H1 (cell line): ENCODE data around the gene PAQR8. TPM values are rescaled to one million over a fixed set of nuclear protein-coding genes. Genes with fewer than 3 reads are reported as not detected.

Source experiments
- CTCF ChIA-PET: fragments of 300-600 bp; sonication (Branson Sonifier 250); formaldehyde crosslinking; loops from one replicate; lab custom pipeline; 2021; ENCODE audit not compliant: partially characterized antibody; lab: Charles Lee
- POLR2A ChIA-PET: fragments of 300-600 bp; sonication (Branson Sonifier 250); formaldehyde crosslinking; loops from one replicate; lab custom pipeline; 2021; ENCODE audit warnings: inconsistent platforms; ENCODE audit not compliant: partially characterized antibody; lab: Charles Lee
- DNase-seq, 2 experiments: peaks; one replicate each; pipeline versions ENCODE4 v3.0.0 to v3.0.0-alpha.2; 2010 to 2022; ENCODE audit warnings: low spot score in 2 of 2, low read depth in 1 of 2, mixed read lengths in 1 of 2
- FAIRE-seq: peaks from 2 replicates; lab custom pipeline; 2011; peaks lifted over from hg19 to GRCh38; lab: Jason Lieb, UNC
- H2AFZ ChIP-seq: 2 replicates; pipeline ENCODE4 v1.8.1; 2012; ENCODE audit warnings: low read length, inconsistent platforms
- H2AK5ac ChIP-seq: 2 replicates; pipeline ENCODE4 v1.6.1; 2013; ENCODE audit warnings: low read depth, low read length
- H2BK120ac ChIP-seq: replicated peaks from 2 replicates; pipeline ENCODE3; 2013; ENCODE audit warnings: low read depth, low read length, inconsistent platforms
- H2BK12ac ChIP-seq: 2 replicates; pipeline ENCODE4 v1.6.1; 2013; ENCODE audit warnings: low read depth, low read length
- H2BK15ac ChIP-seq: 2 replicates; pipeline ENCODE4 v1.6.1; 2013; ENCODE audit warnings: low read length
- H2BK20ac ChIP-seq: 2 replicates; pipeline ENCODE4 v1.6.1; 2013; ENCODE audit warnings: low read length
- H2BK5ac ChIP-seq: 2 replicates; pipeline ENCODE4 v1.6.1; 2013; ENCODE audit warnings: low read depth, low read length
- H3K14ac ChIP-seq: 2 replicates; pipeline ENCODE4 v1.6.1; 2013; ENCODE audit warnings: inconsistent platforms; ENCODE audit not compliant: insufficient read length
- H3K18ac ChIP-seq: 2 replicates; pipeline ENCODE4 v1.6.1; 2013; ENCODE audit warnings: low read length; ENCODE audit errors: extremely low read depth
- H3K23ac ChIP-seq: 2 replicates; pipeline ENCODE4 v1.6.1; 2013; ENCODE audit warnings: inconsistent platforms; ENCODE audit not compliant: insufficient read length
- H3K23me2 ChIP-seq: 2 replicates; pipeline ENCODE4 v1.6.1; 2013; ENCODE audit warnings: low read depth, low read length
- H3K27ac ChIP-seq: 2 replicates; pipeline ENCODE4 v1.6.1; 2011; ENCODE audit warnings: low read depth, low read length, inconsistent platforms
- H3K27me3 ChIP-seq, 4 experiments: replicated peaks in 1 of 4; 1 replicate in 1 of 4; 2 replicates in 3 of 4; pipeline versions ENCODE4 v1.6.1 to v1.8.1; 2011 to 2013; ENCODE audit warnings: low read length in 3 of 4, mild to moderate bottlenecking in 3 of 4, inconsistent platforms in 2 of 4, mixed read lengths in 2 of 4, moderate library complexity in 1 of 4; ENCODE audit not compliant: control insufficient read depth in 3 of 4, insufficient read depth in 3 of 4; ENCODE audit errors: extremely low read depth in 1 of 4
- H3K36me3 ChIP-seq, 4 experiments: 2 replicates each; pipeline versions ENCODE4 v1.6.1 to v1.8.1; 2011 to 2013; ENCODE audit warnings: mild to moderate bottlenecking in 4 of 4, low read length in 3 of 4, moderate library complexity in 2 of 4, control low read depth in 1 of 4, inconsistent platforms in 1 of 4; ENCODE audit not compliant: insufficient read depth in 4 of 4, control insufficient read depth in 2 of 4
- H3K4ac ChIP-seq: replicated peaks from 2 replicates; pipeline ENCODE3; 2013; ENCODE audit warnings: low read length, low read depth, mixed read lengths, inconsistent platforms; ENCODE audit not compliant: insufficient read length
- H3K4me1 ChIP-seq, 4 experiments: replicated peaks in 1 of 4; 1 replicate in 1 of 4; 2 replicates in 3 of 4; pipeline versions ENCODE4 v1.6.1 to v1.8.1; 2011 to 2013; ENCODE audit warnings: low read length in 3 of 4, inconsistent platforms in 2 of 4, mixed read lengths in 1 of 4; ENCODE audit not compliant: insufficient read depth in 4 of 4, control insufficient read depth in 3 of 4
- H3K4me2 ChIP-seq, 2 experiments: 2 replicates each; pipeline versions ENCODE4 v1.6.1 to v1.8.1; 2011 to 2013; ENCODE audit warnings: low read depth in 2 of 2, low read length in 2 of 2, control low read depth in 1 of 2, inconsistent platforms in 1 of 2, mild to moderate bottlenecking in 1 of 2; ENCODE audit not compliant: insufficient read depth in 1 of 2
- H3K4me3 ChIP-seq, 4 experiments: fragments of 200-600, 300-600 bp in 1 of 4; sonication (generic), shearing (Covaris generic), sonication (Bioruptor Twin) in 1 of 4; 2 replicates each; pipeline versions ENCODE4 v1.5.1 to v1.8.1; 2011 to 2016; ENCODE audit warnings: low read length in 4 of 4, low read depth in 3 of 4, control low read depth in 2 of 4, inconsistent platforms in 2 of 4, mild to moderate bottlenecking in 2 of 4, mixed read lengths in 1 of 4, moderate library complexity in 1 of 4; ENCODE audit not compliant: insufficient read depth in 2 of 4; ENCODE audit errors: extremely low read depth in 1 of 4
- H3K56ac ChIP-seq: replicated peaks from 2 replicates; pipeline ENCODE3; 2013; ENCODE audit warnings: low read depth, mild to moderate bottlenecking, mixed read lengths, low read length, inconsistent platforms; ENCODE audit not compliant: insufficient read length
- H3K79me1 ChIP-seq: 2 replicates; pipeline ENCODE4 v1.6.1; 2013; ENCODE audit warnings: low read depth, low read length, control low read depth
- H3K79me2 ChIP-seq, 2 experiments: 2 replicates each; pipeline versions ENCODE4 v1.6.1 to v1.8.1; 2012 to 2013; ENCODE audit warnings: low read length in 2 of 2, mild to moderate bottlenecking in 2 of 2, inconsistent platforms in 1 of 2; ENCODE audit not compliant: insufficient read depth in 2 of 2, control insufficient read depth in 1 of 2
- H3K9ac ChIP-seq, 4 experiments: replicated peaks in 1 of 4; 1 replicate in 1 of 4; 2 replicates in 3 of 4; pipeline versions ENCODE4 v1.6.1 to v1.8.1; 2011 to 2013; ENCODE audit warnings: low read depth in 3 of 4, low read length in 3 of 4, control low read depth in 2 of 4, mild to moderate bottlenecking in 2 of 4, moderate library complexity in 2 of 4, inconsistent platforms in 1 of 4; ENCODE audit errors: extremely low read depth in 1 of 4
- H3K9me3 ChIP-seq, 2 experiments: 2 replicates each; pipeline versions ENCODE4 v1.6.1 to v1.8.1; 2012 to 2013; ENCODE audit warnings: mild to moderate bottlenecking in 2 of 2, moderate library complexity in 2 of 2, control low read depth in 1 of 2, inconsistent platforms in 1 of 2, low read depth in 1 of 2, low read length in 1 of 2, mixed read lengths in 1 of 2; ENCODE audit not compliant: insufficient read depth in 2 of 2
- H4K20me1 ChIP-seq, 2 experiments: replicated peaks in 1 of 2; 2 replicates each; pipeline versions ENCODE3 to v1.8.1; 2011 to 2013; ENCODE audit warnings: inconsistent platforms in 2 of 2, low read length in 2 of 2, mild to moderate bottlenecking in 1 of 2; ENCODE audit not compliant: insufficient read depth in 2 of 2, control insufficient read depth in 1 of 2
- H4K5ac ChIP-seq: 2 replicates; pipeline ENCODE4 v1.6.1; 2013; ENCODE audit warnings: low read length, low read depth, mixed read lengths, inconsistent platforms; ENCODE audit not compliant: insufficient read length
- H4K8ac ChIP-seq: 2 replicates; pipeline ENCODE4 v1.8.0; 2013; ENCODE audit warnings: mild to moderate bottlenecking, moderate library complexity, low read length, inconsistent platforms; ENCODE audit not compliant: insufficient read depth; ENCODE audit errors: extremely low read depth
- H4K91ac ChIP-seq: replicated peaks from 2 replicates; pipeline ENCODE3; 2013; ENCODE audit warnings: low read length, mixed read lengths, inconsistent platforms; ENCODE audit not compliant: insufficient read length
- WGBS, 2 experiments: shearing (Covaris generic) in 1 of 2; methylation state at CpG; one replicate each; pipeline versions ENCODE4 v1.1.6 to v1.1.7; 2013 to 2015; ENCODE audit warnings: low lambda C conversion rate in 2 of 2, mixed read lengths in 2 of 2, inconsistent platforms in 1 of 2, low coverage in 1 of 2, missing lambda C conversion rate in 1 of 2; ENCODE audit not compliant: insufficient replicate concordance in 2 of 2, insufficient coverage in 1 of 2, insufficient read length in 1 of 2; ENCODE audit errors: extremely low coverage in 1 of 2, missing lambda C conversion rate in 1 of 2; 5-methylcytosine and 5-hydroxymethylcytosine counted together
- polyA plus RNA-seq, 7 experiments: library from polyadenylated mRNA; depleted of rRNA in 3 of 7; stranded (reverse) in 5 of 7; unstranded in 2 of 7; fragments of >200 nt in 5 of 7; fragments of 200-250 nt in 2 of 7; gene quantifications; 1 replicate in 5 of 7; 2 replicates in 1 of 7; 4 replicates in 1 of 7; pipeline versions ENCODE4 v1.2.1 to v1.2.3, GENCODE V29; 2011 to 2013; ENCODE audit warnings: missing spikeins in 2 of 7, mixed read lengths in 2 of 7
- total RNA-seq: library from RNA; stranded (reverse); fragmentation: NEBNext Ultra II Directional; extraction: Animal tissue kit (Norgen Biotek cat#: 25700); gene quantifications from 2 replicates; pipeline ENCODE4 v1.2.1, GENCODE V29; 2021

PAQR8 gene
- total and polyA plus RNA-seq, 2 of the 8 experiments (the other 6 are each of a cell fraction or from before 2014, with no cell fraction given): 7.6 to 9.6 TPM

DNA sequence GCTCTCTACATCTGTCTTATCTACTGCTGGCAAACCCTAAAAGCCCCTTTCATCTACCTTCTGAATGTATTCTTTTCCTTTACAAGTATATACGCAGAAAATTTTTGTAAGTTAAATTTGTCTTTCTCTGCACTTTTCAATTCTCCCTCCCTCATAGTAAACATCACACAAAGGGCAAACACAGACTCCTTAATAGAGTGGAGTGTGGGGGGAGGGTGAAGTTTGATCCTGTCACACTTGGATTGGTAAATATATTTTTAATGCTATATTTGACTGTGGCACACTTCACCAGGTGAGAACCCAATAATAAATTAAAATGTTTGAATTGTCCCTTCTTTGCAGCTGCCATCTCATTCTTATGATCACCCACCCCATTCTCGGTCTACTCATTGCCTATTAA lies 33.2 kb upstream of the PAQR8 start:
- Histone ChIP-seq H3K23ac (no peak overlapping the region), H3K14ac (no peak overlapping the region), H2BK12ac (no peak overlapping the region), H2AK5ac (no peak overlapping the region), H3K27me3 (no peaks in the 10 kb centered on the region; a peak in 1 of 7 replicates), H2BK120ac (no peak overlapping the region), H3K27ac (no peak overlapping the region), H2AFZ (no peak overlapping the region), H2BK5ac (no peak overlapping the region), H3K56ac (no peak overlapping the region), H2BK15ac (no peak overlapping the region), H3K23me2 (no peaks in the 10 kb centered on the region), H4K20me1 (no peaks in the 10 kb centered on the region), H3K4ac (no peak overlapping the region), H3K9me3 (no peaks in the 10 kb centered on the region), H3K18ac (no peak overlapping the region), H3K79me2 (no peaks in the 10 kb centered on the region), H3K79me1 (no peaks in the 10 kb centered on the region), H3K4me2 (no peak overlapping the region), H4K5ac (no peak overlapping the region), H2BK20ac (no peak overlapping the region), H3K4me3 (no peak overlapping the region), H3K9ac (no peak overlapping the region), H3K4me1 (peaks cover 4 to 15% (median 7%) of the 10 kb centered on the region in 4 experiments), H3K36me3 (no peaks in the 10 kb centered on the region), H4K8ac (no peak overlapping the region), H4K91ac (no peak overlapping the region)
- FAIRE-seq (no peak), DNase-seq (no peak)
- POLR2A ChIA-PET: interaction anchor here (0.8 to 1.6 kb wide), 2 partner anchors 8 to 12 kb away, joined by 5 read pairs; no protein-coding TSS in a partner anchor
- 88% methylated on average over 2 of the region's 2 CpGs; no CpG with 5 or more reads in 1 of the 2 experiments for WGBS, 2 experiments
- CTCF ChIA-PET: no interaction called here
